T-helper 2 cell treated with Interferon-gamma antibody and Interleukin-4, amounts not matched to agents 5 μg/mL and 100 μg/mL, for 36 hours (primary cell): Measurements from ENCODE around the gene GRK6.
"Not testable (repeated sequence)": the region's sequence is repeated elsewhere in the genome, so short reads cannot be mapped to it uniquely, and the experiment has no call there.

Experiments used
- DNase-seq: peaks from one replicate; pipeline ENCODE4 v3.0.0; 2021; ENCODE audit warnings: low spot score
- H3K27ac Mint-ChIP-seq: one replicate; pipeline ENCODE4 v1.8.0; 2021; ENCODE audit warnings: mild to moderate bottlenecking, mixed read lengths
- H3K27me3 Mint-ChIP-seq: one replicate; pipeline ENCODE4 v1.8.0; 2021; ENCODE audit warnings: low read depth, mixed read lengths
- H3K36me3 Mint-ChIP-seq: one replicate; pipeline ENCODE4 v1.8.0; 2021; ENCODE audit warnings: low read depth, mixed read lengths
- H3K4me1 Mint-ChIP-seq: one replicate; pipeline ENCODE4 v1.8.0; 2021; ENCODE audit warnings: low read depth, mixed read lengths
- H3K4me3 Mint-ChIP-seq: one replicate; pipeline ENCODE4 v1.8.0; 2022; ENCODE audit warnings: mild to moderate bottlenecking, moderate library complexity, mixed read lengths
- H3K9me3 Mint-ChIP-seq: one replicate; pipeline ENCODE4 v1.8.0; 2021; ENCODE audit warnings: mixed read lengths

GRK6 gene

DNA sequence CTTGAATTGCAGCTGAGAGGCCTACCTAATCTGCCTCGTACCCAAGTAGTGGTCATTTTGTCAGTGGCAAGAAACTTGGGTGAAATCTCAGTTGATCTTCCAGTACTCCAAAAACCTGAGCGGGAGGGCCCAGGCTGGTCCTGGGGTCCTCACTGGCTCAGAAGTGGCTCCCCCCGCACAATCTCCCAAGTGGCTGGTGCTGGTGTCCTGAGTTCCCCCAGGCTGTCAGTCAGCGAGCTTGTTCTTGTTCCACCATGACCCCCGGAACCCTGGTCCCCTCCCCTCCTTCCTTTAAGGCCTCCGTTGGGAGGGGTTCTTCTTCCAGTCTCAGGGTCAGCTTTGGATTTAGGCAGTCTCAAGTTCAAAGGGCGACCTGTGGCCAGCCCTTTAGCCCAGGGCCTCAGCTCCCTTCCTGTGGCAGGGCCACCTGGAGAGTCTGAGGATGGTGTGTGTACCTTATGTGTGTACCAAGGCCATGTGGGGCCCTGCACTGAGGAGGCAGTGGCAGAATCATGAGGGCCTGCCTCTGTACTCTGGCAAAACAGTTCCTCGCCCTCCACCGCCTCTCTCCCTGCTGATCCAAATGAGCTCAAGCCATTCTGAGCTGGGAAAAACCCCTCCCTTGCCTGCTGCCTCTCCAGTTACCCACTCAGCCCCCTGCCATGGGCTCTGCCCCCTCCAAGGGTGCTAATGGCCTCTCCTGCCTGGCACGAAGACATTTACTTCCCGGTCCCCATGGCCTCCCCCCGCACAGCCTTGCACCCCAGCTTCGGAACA lies 51.4 kb downstream of the GRK6 start:
- no peak overlapping the region for H3K27ac Mint-ChIP-seq
- no peaks in the 10 kb centered on the region for H3K9me3 Mint-ChIP-seq
- peaks cover 9% of the 10 kb centered on the region for H3K27me3 Mint-ChIP-seq
- no peak for DNase-seq
- H3K4me1 Mint-ChIP-seq = peaks cover 38% of the 10 kb centered on the region
- peaks cover 7% of the 10 kb centered on the region for H3K36me3 Mint-ChIP-seq
- no peak overlapping the region for H3K4me3 Mint-ChIP-seq

DNA sequence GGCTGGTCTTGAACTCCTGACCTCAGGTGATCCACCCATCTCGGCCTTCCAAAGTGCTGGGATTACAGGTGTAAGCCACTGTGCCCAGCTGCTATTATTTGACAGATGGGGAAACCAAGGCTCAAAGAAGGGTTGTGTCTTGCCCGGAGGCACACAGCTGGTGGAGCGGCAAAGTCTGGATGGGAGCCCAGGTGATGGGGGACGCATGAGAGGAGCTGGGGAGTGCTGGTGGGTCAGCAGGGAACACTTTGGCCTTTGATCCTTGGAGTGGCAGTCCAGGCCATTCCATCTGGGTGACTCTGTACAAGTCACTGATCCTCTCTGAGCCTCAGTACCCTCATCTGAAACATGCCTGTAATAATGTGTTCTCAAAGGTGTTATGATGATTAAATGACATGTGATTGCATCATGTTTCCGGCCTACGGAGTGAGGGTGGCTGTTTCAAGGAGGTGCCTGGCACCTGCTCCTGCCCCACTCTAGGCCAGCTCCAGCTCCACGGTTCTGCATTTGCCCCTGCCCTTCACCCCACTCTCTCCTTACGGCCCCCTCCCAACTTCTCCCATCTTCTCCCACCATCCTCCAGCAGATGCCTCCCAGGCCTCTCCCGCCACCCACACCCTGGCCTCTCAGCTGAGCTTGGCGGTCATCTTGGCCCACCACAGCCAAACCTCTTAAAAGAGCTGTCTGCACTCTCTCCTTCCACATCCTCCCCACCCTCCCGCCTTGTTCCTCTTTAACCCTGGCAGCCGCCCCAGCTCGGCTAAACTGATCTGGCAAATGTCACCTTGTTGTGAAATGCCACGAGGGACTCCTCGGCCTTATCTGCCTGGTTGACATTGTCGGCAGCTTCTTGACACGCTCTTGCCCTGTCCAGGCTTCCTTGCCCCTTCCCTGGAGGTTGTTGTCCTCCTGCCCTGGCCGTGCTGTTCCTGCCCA lies 52.5 kb downstream of the GRK6 start:
- Mint-ChIP-seq H3K27me3 (peaks cover 7% of the 10 kb centered on the region), H3K9me3 (no peaks in the 10 kb centered on the region), H3K36me3 (peaks cover 7% of the 10 kb centered on the region), H3K4me3 (peak overlapping the region; percentile 1), H3K27ac (peak overlapping the region; percentile 85), H3K4me1 (peaks cover 36% of the 10 kb centered on the region)
- no peak for DNase-seq

DNA sequence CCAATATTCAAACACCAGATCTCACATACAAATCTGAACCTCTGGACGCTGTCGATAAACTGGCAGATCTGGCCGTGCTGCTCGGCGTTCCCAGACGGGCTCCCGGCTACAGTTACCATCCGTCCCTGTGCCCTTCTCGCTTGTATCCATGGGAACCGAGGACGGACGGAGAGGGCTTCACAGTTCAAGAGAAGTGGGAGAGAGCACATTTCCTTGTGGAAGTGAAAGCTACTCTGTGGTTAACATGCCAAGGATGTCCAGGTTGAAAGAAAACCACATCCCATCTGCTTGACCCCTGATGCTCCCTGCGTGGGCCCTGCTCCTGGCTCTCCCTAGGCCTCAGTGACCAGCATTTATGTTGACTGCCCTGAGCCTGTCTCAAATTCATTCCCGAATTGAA lies 53.3 kb downstream of the GRK6 start:
- H3K36me3 Mint-ChIP-seq = peaks cover 5% of the 10 kb centered on the region
- H3K27ac Mint-ChIP-seq = peak overlapping the region; percentile 75
- H3K27me3 Mint-ChIP-seq = no peaks in the 10 kb centered on the region
- no peak for DNase-seq
- no peaks in the 10 kb centered on the region for H3K9me3 Mint-ChIP-seq
- H3K4me3 Mint-ChIP-seq = peak overlapping the region; percentile 19
- peaks cover 29% of the 10 kb centered on the region for H3K4me1 Mint-ChIP-seq

DNA sequence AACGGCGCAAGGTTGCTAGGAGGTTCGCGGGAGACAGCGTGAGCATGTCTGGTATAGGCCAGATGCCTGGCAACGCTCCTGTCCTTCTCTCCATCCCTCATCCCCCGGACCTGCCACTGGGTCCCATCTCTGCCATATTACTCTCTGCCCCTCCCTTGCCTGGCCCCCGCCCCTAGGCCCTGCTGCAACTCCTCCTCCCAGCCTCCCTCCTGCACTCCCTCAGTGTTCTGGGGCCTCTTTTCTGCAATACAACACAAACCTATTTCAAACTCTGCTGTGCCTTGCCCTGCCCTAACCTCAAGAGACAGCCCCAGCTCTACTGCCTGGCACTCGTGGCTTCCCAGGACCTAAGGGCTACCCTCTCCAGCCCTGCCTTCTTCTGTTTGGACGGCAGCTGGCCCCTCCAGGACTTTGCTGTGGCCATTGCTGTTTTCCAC lies 55.9 kb downstream of the GRK6 start:
- Mint-ChIP-seq H3K36me3 (peaks cover 11% of the 10 kb centered on the region), H3K4me1 (peaks cover 16% of the 10 kb centered on the region)

DNA sequence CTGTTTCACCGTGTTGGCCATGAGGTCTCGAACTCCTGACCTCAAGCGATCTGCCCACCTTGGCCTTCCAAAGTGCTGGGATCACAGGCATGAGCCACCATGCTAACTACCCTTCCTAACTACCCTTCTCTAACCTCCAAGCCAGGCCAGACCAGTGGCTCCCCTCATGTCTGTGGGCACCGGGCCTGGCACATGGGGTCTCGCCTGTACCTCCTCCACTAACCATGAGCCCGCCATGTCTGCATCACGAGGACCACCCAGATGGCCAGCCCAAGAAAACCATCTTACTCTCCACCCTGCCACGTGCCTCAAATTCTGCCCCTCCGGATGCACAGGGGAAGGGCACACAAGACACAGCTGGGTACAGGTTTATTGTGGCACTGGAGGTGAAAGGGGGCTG lies 56.6 kb downstream of the GRK6 start:
- H3K36me3 Mint-ChIP-seq = peaks cover 12% of the 10 kb centered on the region
- H3K4me3 Mint-ChIP-seq = no peak overlapping the region
- H3K9me3 Mint-ChIP-seq = no peaks in the 10 kb centered on the region
- H3K27me3 Mint-ChIP-seq = no peaks in the 10 kb centered on the region
- DNase-seq = no peak
- H3K4me1 Mint-ChIP-seq = peaks cover 16% of the 10 kb centered on the region
- no peak overlapping the region for H3K27ac Mint-ChIP-seq

More for the DNA sequence above, 55.9 kb downstream of the GRK6 start:
- DNase-seq = no peak
- Mint-ChIP-seq H3K4me3 (no peak overlapping the region), H3K27me3 (no peaks in the 10 kb centered on the region), H3K27ac (peak overlapping the region; percentile 55), H3K9me3 (no peaks in the 10 kb centered on the region)

DNA sequence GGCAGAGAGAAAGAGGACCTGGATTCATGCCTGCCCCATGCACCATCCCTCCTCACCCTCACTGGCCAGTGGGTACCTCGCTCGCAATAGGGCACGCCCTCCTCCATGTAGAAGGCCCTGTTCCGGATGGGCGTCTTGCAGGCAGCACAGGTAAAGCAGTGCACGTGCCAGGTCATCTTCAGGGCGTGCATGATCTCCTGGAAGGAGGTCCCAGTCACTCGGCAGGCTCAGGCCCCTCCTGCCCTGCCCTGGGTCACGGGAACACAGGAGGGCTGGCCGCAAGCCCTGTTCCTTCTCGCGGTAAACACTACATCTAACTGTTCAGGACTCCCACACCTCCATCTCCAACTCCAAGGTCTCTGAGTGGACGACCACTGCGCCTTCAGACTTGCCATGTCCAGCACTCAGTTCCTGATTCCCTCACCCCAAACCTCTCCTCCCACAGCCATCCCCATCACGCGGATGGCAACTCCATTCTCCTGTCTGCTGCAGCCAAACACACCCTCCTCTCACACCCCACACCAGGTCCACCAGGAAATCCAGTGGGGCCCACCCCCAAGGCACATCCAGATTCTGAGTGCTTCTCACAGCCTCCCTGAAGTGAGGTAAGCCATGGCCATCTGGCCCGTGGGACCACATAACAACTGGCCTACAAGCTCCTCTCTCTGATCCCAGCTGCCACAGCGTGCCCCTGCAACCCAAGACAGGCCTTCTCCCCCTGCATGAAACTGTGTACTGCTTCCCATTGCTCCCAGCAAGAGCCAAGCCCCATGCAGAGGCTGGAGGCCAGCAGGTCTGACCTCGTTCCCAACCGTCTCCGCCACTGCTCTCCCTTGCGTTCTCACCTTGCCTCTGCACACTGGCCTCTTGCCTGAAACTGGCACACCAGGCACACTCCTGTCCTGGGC lies 57.8 kb downstream of the GRK6 start:
- peaks cover 8% of the 10 kb centered on the region for H3K4me1 Mint-ChIP-seq
- no peaks in the 10 kb centered on the region for H3K9me3 Mint-ChIP-seq
- H3K4me3 Mint-ChIP-seq = no peak overlapping the region
- H3K27me3 Mint-ChIP-seq = no peaks in the 10 kb centered on the region
- peaks cover 12% of the 10 kb centered on the region for H3K36me3 Mint-ChIP-seq
- no peak for DNase-seq
- peak overlapping the region; percentile 16 for H3K27ac Mint-ChIP-seq

DNA sequence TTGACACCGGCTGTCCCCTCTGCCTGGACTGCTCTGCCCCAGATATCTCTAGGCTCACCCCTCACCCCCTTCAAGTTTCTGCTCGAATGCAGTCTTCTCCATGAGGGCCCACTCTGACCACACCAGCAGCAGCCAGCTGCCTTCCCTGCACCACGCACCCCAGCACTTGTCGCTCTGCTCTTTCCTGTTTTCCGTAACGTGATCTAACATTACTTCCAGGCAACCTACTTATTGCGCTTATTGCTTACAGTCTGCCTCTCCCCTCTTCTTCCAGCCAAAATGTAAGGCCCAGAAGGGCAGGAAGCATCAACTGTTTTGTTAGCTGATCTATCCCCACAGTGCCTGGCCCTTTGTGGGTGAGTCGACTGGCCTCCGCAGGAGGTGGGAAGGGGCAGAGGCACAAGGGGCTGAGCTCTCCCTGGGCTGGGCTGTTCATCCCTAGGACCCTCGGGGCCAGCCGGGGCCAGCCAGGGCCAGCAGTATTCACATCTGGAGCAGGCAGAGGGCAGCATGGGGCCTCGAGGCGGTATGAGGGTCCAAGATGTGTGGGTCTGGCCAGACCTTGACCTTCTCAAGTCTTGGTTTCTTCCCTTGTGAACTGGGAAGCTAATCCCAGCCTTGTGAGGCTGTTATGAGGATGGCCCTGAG lies 58.5 kb downstream of the GRK6 start:
- Mint-ChIP-seq H3K36me3 (peaks cover 15% of the 10 kb centered on the region), H3K27me3 (no peaks in the 10 kb centered on the region), H3K27ac (peak overlapping the region; percentile 16), H3K4me3 (no peak overlapping the region), H3K9me3 (no peaks in the 10 kb centered on the region), H3K4me1 (peaks cover 2% of the 10 kb centered on the region)
- DNase-seq = no peak

DNA sequence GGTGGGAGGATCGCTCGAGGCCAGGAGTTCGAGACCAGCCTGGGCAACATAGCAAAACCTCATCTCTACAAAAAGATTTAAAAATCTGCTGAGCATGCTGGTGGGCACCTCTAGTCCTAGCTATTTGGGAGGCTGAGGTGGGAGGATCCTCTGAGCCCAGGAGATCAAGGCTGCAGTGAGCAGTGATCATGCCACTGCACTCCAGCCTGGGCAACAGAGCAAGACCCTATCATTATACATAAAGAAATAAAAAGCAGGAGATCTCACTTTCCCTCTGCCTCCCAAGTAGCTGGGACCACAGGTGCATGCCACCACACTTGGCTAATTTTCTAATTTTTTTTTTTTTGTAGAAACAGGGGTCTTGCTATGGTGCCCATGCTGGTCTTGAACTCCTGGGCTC lies 59.3 kb downstream of the GRK6 start:
- not testable (repeated sequence) for H3K9me3 Mint-ChIP-seq, H3K4me1 Mint-ChIP-seq, DNase-seq, H3K4me3 Mint-ChIP-seq, H3K27me3 Mint-ChIP-seq, H3K27ac Mint-ChIP-seq
- peaks cover 21% of the 10 kb centered on the region for H3K36me3 Mint-ChIP-seq

DNA sequence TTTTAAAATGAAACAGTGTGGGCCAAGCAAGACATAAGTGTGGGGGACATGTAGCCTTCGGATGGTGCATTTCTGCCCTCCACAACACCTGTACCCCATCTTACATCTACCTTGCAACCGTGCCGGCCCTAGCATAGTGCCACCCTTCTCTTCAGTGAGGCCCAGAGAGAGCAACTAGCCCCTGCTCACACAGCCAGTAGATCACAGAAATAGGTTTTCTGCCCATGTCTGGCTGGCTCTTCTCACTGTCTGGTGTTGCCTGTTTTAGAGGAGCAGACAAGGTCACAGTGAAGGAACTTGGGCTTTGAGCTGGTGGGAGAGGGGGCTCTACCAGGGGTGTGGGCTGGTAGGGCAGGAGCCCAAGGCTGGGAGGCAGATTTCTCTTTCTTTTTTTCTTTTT lies 59.8 kb downstream of the GRK6 start:
- H3K27ac Mint-ChIP-seq = no peak overlapping the region
- H3K27me3 Mint-ChIP-seq = no peaks in the 10 kb centered on the region
- peaks cover 24% of the 10 kb centered on the region for H3K36me3 Mint-ChIP-seq
- DNase-seq = no peak
- H3K9me3 Mint-ChIP-seq = no peaks in the 10 kb centered on the region
- no peaks in the 10 kb centered on the region for H3K4me1 Mint-ChIP-seq
- no peak overlapping the region for H3K4me3 Mint-ChIP-seq

DNA sequence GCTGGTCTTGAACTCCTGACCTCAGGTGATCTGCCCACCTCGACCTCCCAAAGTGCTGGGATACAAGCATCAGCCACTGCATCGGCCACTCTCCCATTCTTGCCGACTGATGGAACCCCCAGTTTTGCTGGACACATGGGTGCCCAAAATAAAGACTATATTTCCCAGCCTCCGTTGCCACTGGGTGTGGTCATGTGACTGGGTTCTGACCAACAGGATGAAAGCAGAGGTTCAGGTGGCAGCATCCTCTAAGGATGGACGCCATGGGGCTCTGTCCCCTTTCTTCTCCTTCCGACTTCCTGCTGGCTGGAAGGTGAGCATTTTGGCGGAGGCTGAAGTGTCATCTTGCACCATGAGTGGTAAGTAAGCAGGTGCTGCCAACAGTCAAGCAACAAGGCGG lies 60.7 kb downstream of the GRK6 start:
- no peaks in the 10 kb centered on the region for H3K9me3 Mint-ChIP-seq
- H3K27ac Mint-ChIP-seq = no peak overlapping the region
- no peaks in the 10 kb centered on the region for H3K27me3 Mint-ChIP-seq
- H3K4me1 Mint-ChIP-seq = no peaks in the 10 kb centered on the region
- H3K36me3 Mint-ChIP-seq = peaks cover 25% of the 10 kb centered on the region
- no peak overlapping the region for H3K4me3 Mint-ChIP-seq
- DNase-seq = no peak

DNA sequence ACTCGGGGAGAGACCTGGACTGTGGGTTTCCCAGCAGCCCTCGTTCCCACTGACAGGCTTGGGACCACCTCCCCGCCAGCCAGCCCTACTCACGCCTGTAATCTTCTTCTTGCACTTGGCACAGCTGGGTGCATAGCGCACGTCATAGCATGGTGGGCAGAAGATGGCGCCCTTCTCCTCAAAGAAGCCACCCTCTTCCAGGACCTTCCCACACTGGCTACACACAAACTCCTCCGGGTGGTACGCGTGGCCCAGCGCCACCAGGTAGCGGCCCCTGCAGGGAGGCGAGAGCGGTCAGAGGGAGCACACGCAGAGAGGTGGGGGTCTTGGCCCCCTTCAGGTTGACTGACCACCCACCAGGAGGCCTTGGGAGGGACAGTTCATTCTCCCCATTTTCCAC lies 61.5 kb downstream of the GRK6 start:
- Mint-ChIP-seq H3K9me3 (no peaks in the 10 kb centered on the region), H3K27me3 (no peaks in the 10 kb centered on the region), H3K36me3 (peaks cover 26% of the 10 kb centered on the region), H3K4me3 (no peak overlapping the region), H3K27ac (no peak overlapping the region), H3K4me1 (peaks cover 2% of the 10 kb centered on the region)
- no peak for DNase-seq

DNA sequence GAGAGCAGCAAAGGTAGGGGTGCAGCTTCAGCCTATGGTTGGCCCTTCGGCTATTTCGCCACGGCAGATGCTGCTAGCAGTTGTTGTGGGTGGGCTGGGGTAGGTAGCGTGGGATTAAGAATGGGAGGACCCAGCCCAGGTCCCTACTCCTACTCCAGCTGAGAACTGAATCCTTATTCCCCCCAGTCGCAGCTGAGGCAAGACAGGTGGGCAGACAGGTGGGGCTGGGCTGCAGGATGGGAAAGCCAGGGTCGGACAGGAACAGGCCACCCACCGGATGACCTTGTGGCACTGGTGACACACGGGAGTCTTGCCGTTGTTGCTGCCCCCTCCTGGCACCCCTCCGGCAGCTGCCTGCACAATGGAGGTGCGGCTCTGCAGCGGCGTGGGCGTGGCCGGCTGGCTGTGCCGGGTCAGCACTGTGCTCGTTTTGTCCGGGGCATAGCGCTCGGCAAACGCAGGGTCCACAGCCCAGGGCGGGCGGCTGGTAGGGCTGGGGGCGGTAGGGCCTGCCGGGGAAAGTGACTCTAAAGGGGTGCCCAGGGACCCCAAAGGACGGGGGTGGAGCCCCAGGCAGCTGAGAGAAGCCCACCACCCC lies 62.7 kb downstream of the GRK6 start:
- DNase-seq = no peak
- Mint-ChIP-seq H3K4me1 (peaks cover 7% of the 10 kb centered on the region), H3K27ac (no peak overlapping the region), H3K9me3 (no peaks in the 10 kb centered on the region), H3K36me3 (peaks cover 26% of the 10 kb centered on the region), H3K27me3 (no peaks in the 10 kb centered on the region), H3K4me3 (no peak overlapping the region)
